Loucy (cell line): ENCODE data around the gene ZNF385B.

Experiments used
- H2AFZ ChIP-seq: fragments of 200-600 bp; sonication (generic); 2 replicates; pipeline ENCODE4 v1.6.0; 2016; ENCODE audit warnings: antibody characterized with exemption, mild to moderate bottlenecking, low read length, moderate library complexity
- H3F3A ChIP-seq: fragments of 200-600 bp; 2 replicates; pipeline ENCODE4 v1.6.0; 2016; ENCODE audit warnings: antibody characterized with exemption, low read depth, mild to moderate bottlenecking
- H3K27me3 ChIP-seq: fragments of 200-600 bp; sonication (generic); 2 replicates; pipeline ENCODE4 v1.6.1; 2014; ENCODE audit warnings: low read length, mild to moderate bottlenecking; ENCODE audit not compliant: insufficient read depth, poor library complexity, severe bottlenecking
- H3K36me3 ChIP-seq: fragments of 200-600 bp; sonication (generic); 2 replicates; pipeline ENCODE4 v1.6.1; 2016; ENCODE audit warnings: low read length; ENCODE audit not compliant: insufficient read depth
- H3K4me1 ChIP-seq: fragments of 200-600 bp; sonication (generic); 2 replicates; pipeline ENCODE4 v1.5.1; 2014; ENCODE audit warnings: low read length, mild to moderate bottlenecking; ENCODE audit not compliant: insufficient read depth, poor library complexity, severe bottlenecking
- H3K4me2 ChIP-seq: fragments of 200-600 bp; sonication (generic); 2 replicates; pipeline ENCODE4 v1.6.0; 2014; ENCODE audit warnings: antibody characterized with exemption, low read length, low read depth, mild to moderate bottlenecking; ENCODE audit not compliant: poor library complexity, severe bottlenecking
- H3K4me3 ChIP-seq: fragments of 200-600 bp; sonication (generic); 2 replicates; pipeline ENCODE4 v1.5.1; 2014; ENCODE audit warnings: low read length, mild to moderate bottlenecking, mixed read lengths; ENCODE audit not compliant: poor library complexity, severe bottlenecking
- H3K79me2 ChIP-seq: fragments of 200-600 bp; sonication (generic); 2 replicates; pipeline ENCODE4 v1.6.1; 2014; ENCODE audit warnings: low read length; ENCODE audit not compliant: insufficient read depth
- H3K9ac ChIP-seq: fragments of 200-600 bp; sonication (generic); 2 replicates; pipeline ENCODE4 v1.6.0; 2014; ENCODE audit warnings: mild to moderate bottlenecking, low read depth, low read length, moderate library complexity; ENCODE audit not compliant: poor library complexity, severe bottlenecking
- H3K9me2 ChIP-seq: fragments of 200-600 bp; sonication (generic); replicated peaks from 2 replicates; pipeline ENCODE4 v1.6.1; 2016; ENCODE audit warnings: low read depth, low read length, mixed read lengths
- H3K9me3 ChIP-seq: fragments of 200-600 bp; sonication (generic); 2 replicates; pipeline ENCODE4 v1.6.1; 2014; ENCODE audit warnings: mild to moderate bottlenecking, antibody characterized with exemption, low read length, low read depth; ENCODE audit not compliant: insufficient read depth
- H4K20me1 ChIP-seq: fragments of 200-600 bp; sonication (generic); 2 replicates; pipeline ENCODE4 v1.6.0; 2014; ENCODE audit warnings: antibody characterized with exemption, low read length, mild to moderate bottlenecking; ENCODE audit not compliant: insufficient read depth, poor library complexity, severe bottlenecking
- CTCF ChIP-seq: fragments of 200-600 bp; sonication (generic); conservative IDR thresholded peaks from 2 replicates; pipeline ENCODE4 v1.5.1; 2014; ENCODE audit warnings: mild to moderate bottlenecking, antibody characterized with exemption, low read length
- EZH2phosphoT487 ChIP-seq: fragments of 200-600 bp; IDR thresholded peaks from 2 replicates; pipeline ENCODE4 v1.6.1; 2018; ENCODE audit warnings: antibody characterized with exemption, mild to moderate bottlenecking, moderate library complexity, borderline replicate concordance

Gene ZNF385B

GRCh38 chr2:179712825-179713224 lies 148.6 kb downstream of the ZNF385B start:
- H3K4me3 ChIP-seq, result no peak overlapping the region
- no peak overlapping the region for H2AFZ ChIP-seq
- no peaks in the 10 kb centered on the region for H3K9me3 ChIP-seq
- no peak overlapping the region for H3K9ac ChIP-seq
- TF ChIP-seq EZH2phosphoT487 (no peak), CTCF (no peak)
- no peak overlapping the region for H3K4me2 ChIP-seq
- H3K4me1 ChIP-seq, result no peaks in the 10 kb centered on the region
- no peaks in the 10 kb centered on the region for H4K20me1 ChIP-seq
- H3K9me2 ChIP-seq, result no peaks in the 10 kb centered on the region
- no peaks in the 10 kb centered on the region for H3F3A ChIP-seq
- no peaks in the 10 kb centered on the region for H3K36me3 ChIP-seq
- no peaks in the 10 kb centered on the region for H3K27me3 ChIP-seq
- no peaks in the 10 kb centered on the region for H3K79me2 ChIP-seq

- Histone ChIP-seq H3K36me3 (no peaks in the 10 kb centered on the region), H3K27me3 (no peaks in the 10 kb centered on the region), H2AFZ (no peak overlapping the region), H4K20me1 (no peaks in the 10 kb centered on the region), H3K4me2 (no peak overlapping the region), H3K9me2 (no peaks in the 10 kb centered on the region), H3K79me2 (no peaks in the 10 kb centered on the region), H3K4me1 (no peaks in the 10 kb centered on the region), H3K4me3 (no peak overlapping the region), H3K9ac (no peak overlapping the region), H3F3A (no peaks in the 10 kb centered on the region), H3K9me3 (no peaks in the 10 kb centered on the region)
- TF ChIP-seq CTCF, result no peak
- TF ChIP-seq EZH2phosphoT487, result no peak
These were observed 150.0 kb downstream of the ZNF385B start for GRCh38 chr2:179711375-179711774.

GRCh38 chr2:179703702-179704101 lies 157.7 kb downstream of the ZNF385B start:
- Histone ChIP-seq H3K79me2 (no peaks in the 10 kb centered on the region), H3F3A (no peaks in the 10 kb centered on the region), H3K9me3 (no peaks in the 10 kb centered on the region), H3K36me3 (no peaks in the 10 kb centered on the region), H3K9me2 (no peaks in the 10 kb centered on the region), H4K20me1 (no peaks in the 10 kb centered on the region), H3K4me1 (no peaks in the 10 kb centered on the region), H3K4me3 (no peak overlapping the region), H3K4me2 (no peak overlapping the region), H2AFZ (no peak overlapping the region), H3K27me3 (no peaks in the 10 kb centered on the region), H3K9ac (no peak overlapping the region)
- TF ChIP-seq CTCF (no peak), EZH2phosphoT487 (no peak)
